Mesendoderm (in vitro differentiated cells): ENCODE measurements around the gene ADI1.

Experiments used
- DNase-seq: peaks from one replicate; pipeline ENCODE4 v3.0.0; 2013
- H2AK5ac ChIP-seq: 2 replicates; pipeline ENCODE4 v1.6.1; 2013; ENCODE audit warnings: low read length, inconsistent platforms
- H2BK120ac ChIP-seq: 2 replicates; pipeline ENCODE4 v1.6.1; 2013; ENCODE audit warnings: low read depth, mild to moderate bottlenecking, low read length, moderate library complexity, mixed read lengths
- H2BK15ac ChIP-seq: replicated peaks from 2 replicates; pipeline ENCODE4 v1.6.1; 2013; ENCODE audit warnings: low read depth, mild to moderate bottlenecking, moderate library complexity
- H2BK5ac ChIP-seq: 2 replicates; pipeline ENCODE4 v1.6.1; 2013; ENCODE audit warnings: low read length, inconsistent platforms
- H3K18ac ChIP-seq: 2 replicates; pipeline ENCODE4 v1.6.1; 2013; ENCODE audit warnings: mild to moderate bottlenecking, low read length, mixed read lengths
- H3K23ac ChIP-seq: one replicate; pipeline ENCODE4 v1.6.1; 2013; ENCODE audit warnings: low read length
- H3K27ac ChIP-seq: 2 replicates; pipeline ENCODE4 v1.5.1; 2013; ENCODE audit warnings: low read depth, mild to moderate bottlenecking, inconsistent platforms, low read length, moderate library complexity
- H3K27me3 ChIP-seq: 2 replicates; pipeline ENCODE4 v1.6.1; 2013; ENCODE audit warnings: low read length, control low read depth, mild to moderate bottlenecking, inconsistent platforms; ENCODE audit not compliant: insufficient read depth, poor library complexity
- H3K36me3 ChIP-seq: 2 replicates; pipeline ENCODE4 v1.6.1; 2013; ENCODE audit warnings: low read length, inconsistent platforms; ENCODE audit not compliant: control insufficient read depth, insufficient read depth
- H3K4ac ChIP-seq: one replicate; pipeline ENCODE4 v1.6.1; 2013; ENCODE audit warnings: low read depth, mild to moderate bottlenecking, low read length, moderate library complexity
- H3K4me1 ChIP-seq: 2 replicates; pipeline ENCODE4 v1.6.1; 2013; ENCODE audit warnings: low read depth, low read length, inconsistent platforms; ENCODE audit not compliant: control insufficient read depth
- H3K4me2 ChIP-seq: 2 replicates; pipeline ENCODE4 v1.6.1; 2013; ENCODE audit warnings: low read length
- H3K4me3 ChIP-seq: 2 replicates; pipeline ENCODE4 v1.5.1; 2013; ENCODE audit warnings: mild to moderate bottlenecking, low read length
- H3K56ac ChIP-seq: one replicate; pipeline ENCODE4 v1.6.1; 2013; ENCODE audit warnings: low read length
- H3K79me1 ChIP-seq: 2 replicates; pipeline ENCODE4 v1.6.1; 2013; ENCODE audit warnings: low read length, inconsistent platforms
- H3K79me2 ChIP-seq: 2 replicates; pipeline ENCODE4 v1.6.1; 2013; ENCODE audit warnings: mild to moderate bottlenecking, low read length; ENCODE audit not compliant: control insufficient read depth, insufficient read depth
- H3K9ac ChIP-seq: 2 replicates; pipeline ENCODE4 v1.6.1; 2013; ENCODE audit warnings: low read length, inconsistent platforms
- H4K5ac ChIP-seq: one replicate; pipeline ENCODE4 v1.6.1; 2013; ENCODE audit warnings: low read length
- H4K8ac ChIP-seq: one replicate; pipeline ENCODE4 v1.6.1; 2013; ENCODE audit warnings: low read depth, mild to moderate bottlenecking, control low read depth, low read length, moderate library complexity
- WGBS: extraction: QIAGEN DNeasy Blood & Tissue Kit; methylation state at CpG from one replicate; pipeline ENCODE4 v1.1.7; 2013; ENCODE audit warnings: low lambda C conversion rate, missing lambda C conversion rate; ENCODE audit not compliant: insufficient coverage; ENCODE audit errors: extremely low coverage; 5-methylcytosine and 5-hydroxymethylcytosine counted together

ADI1 gene

GRCh38 chr2:3557639-3558204, 38.4 kb upstream of the ADI1 start:
- H3K4ac ChIP-seq: peak overlapping the region; percentile 92
- H3K36me3 ChIP-seq: peaks cover 7% of the 10 kb centered on the region
- H3K27ac ChIP-seq: peak overlapping the region; percentile 82
- H4K5ac ChIP-seq: no peak overlapping the region
- WGBS: no CpG with 5 or more reads among the region's 40 CpGs
- no peak overlapping the region for H3K23ac ChIP-seq
- H2AK5ac ChIP-seq: peak overlapping the region; percentile 62
- peak overlapping the region; percentile 96 for H3K4me3 ChIP-seq
- H3K79me2 ChIP-seq: peaks cover 21% of the 10 kb centered on the region
- H3K4me2 ChIP-seq: peak overlapping the region; percentile 71
- H3K27me3 ChIP-seq: no peaks in the 10 kb centered on the region
- no peaks in the 10 kb centered on the region for H3K4me1 ChIP-seq
- H3K9ac ChIP-seq: peak overlapping the region; percentile 95
- H3K18ac ChIP-seq: peak overlapping the region; percentile 64
- DNase-seq: peak; percentile 5
- H4K8ac ChIP-seq: no peak overlapping the region
- H2BK15ac ChIP-seq: no peak overlapping the region
- H2BK5ac ChIP-seq: no peak overlapping the region
- peak overlapping the region; percentile 95 for H3K56ac ChIP-seq
- H3K79me1 ChIP-seq: peaks cover 12% of the 10 kb centered on the region
- H2BK120ac ChIP-seq: no peak overlapping the region

- Histone ChIP-seq H3K79me1 (peaks cover 10% of the 10 kb centered on the region), H4K5ac (no peak overlapping the region), H3K36me3 (peaks cover 13% of the 10 kb centered on the region), H4K8ac (no peak overlapping the region), H2BK15ac (no peak overlapping the region), H2AK5ac (no peak overlapping the region), H3K4me2 (no peak overlapping the region), H3K23ac (no peak overlapping the region), H3K4me3 (no peak overlapping the region), H3K4ac (no peak overlapping the region), H2BK120ac (no peak overlapping the region), H3K79me2 (peaks cover 21% of the 10 kb centered on the region), H3K4me1 (no peaks in the 10 kb centered on the region), H2BK5ac (no peak overlapping the region), H3K27me3 (no peaks in the 10 kb centered on the region), H3K9ac (no peak overlapping the region), H3K27ac (no peak overlapping the region), H3K18ac (no peak overlapping the region), H3K56ac (no peak overlapping the region)
- WGBS: no CpG with 5 or more reads among the region's 10 CpGs
- DNase-seq: no peak
Observed at GRCh38 chr2:3553946-3554345, 34.6 kb upstream of the ADI1 start.

- H3K27me3 ChIP-seq: no peaks in the 10 kb centered on the region
- no peak overlapping the region for H2AK5ac ChIP-seq
- no peak overlapping the region for H3K27ac ChIP-seq
- H3K23ac ChIP-seq: no peak overlapping the region
- no peak for DNase-seq
- H3K56ac ChIP-seq: no peak overlapping the region
- H3K36me3 ChIP-seq: peaks cover 30% of the 10 kb centered on the region
- H3K4me3 ChIP-seq: no peak overlapping the region
- H2BK15ac ChIP-seq: no peak overlapping the region
- H3K4ac ChIP-seq: no peak overlapping the region
- H2BK5ac ChIP-seq: no peak overlapping the region
- H3K79me1 ChIP-seq: peaks cover 6% of the 10 kb centered on the region
- no peak overlapping the region for H2BK120ac ChIP-seq
- H3K9ac ChIP-seq: no peak overlapping the region
- H3K4me2 ChIP-seq: no peak overlapping the region
- no peak overlapping the region for H4K8ac ChIP-seq
- WGBS: no CpG with 5 or more reads among the region's 2 CpGs
- peaks cover 2% of the 10 kb centered on the region for H3K79me2 ChIP-seq
- no peaks in the 10 kb centered on the region for H3K4me1 ChIP-seq
- no peak overlapping the region for H3K18ac ChIP-seq
- H4K5ac ChIP-seq: no peak overlapping the region
Observed at GRCh38 chr2:3547915-3548314, 28.6 kb upstream of the ADI1 start.

- Histone ChIP-seq H3K79me2 (peaks cover 2% of the 10 kb centered on the region), H3K36me3 (peaks cover 31% of the 10 kb centered on the region), H3K4me2 (no peak overlapping the region), H3K23ac (no peak overlapping the region), H4K8ac (no peak overlapping the region), H3K27ac (no peak overlapping the region), H4K5ac (no peak overlapping the region), H3K18ac (no peak overlapping the region), H3K9ac (no peak overlapping the region), H2BK15ac (no peak overlapping the region), H2BK120ac (no peak overlapping the region), H3K27me3 (no peaks in the 10 kb centered on the region), H3K4me1 (no peaks in the 10 kb centered on the region), H3K56ac (no peak overlapping the region), H3K4ac (no peak overlapping the region), H2BK5ac (no peak overlapping the region), H2AK5ac (no peak overlapping the region), H3K79me1 (peaks cover 7% of the 10 kb centered on the region), H3K4me3 (no peak overlapping the region)
- DNase-seq: no peak
- no CpG with 5 or more reads among the region's 10 CpGs for WGBS
Observed at GRCh38 chr2:3545788-3546478, 26.6 kb upstream of the ADI1 start.

GRCh38 chr2:3543023-3543683, 23.8 kb upstream of the ADI1 start:
- no peak overlapping the region for H4K5ac ChIP-seq
- H3K4me1 ChIP-seq: no peaks in the 10 kb centered on the region
- no peak overlapping the region for H2BK15ac ChIP-seq
- no peak overlapping the region for H3K18ac ChIP-seq
- H3K79me2 ChIP-seq: peaks cover 2% of the 10 kb centered on the region
- H3K4ac ChIP-seq: no peak overlapping the region
- no peaks in the 10 kb centered on the region for H3K27me3 ChIP-seq
- H3K4me2 ChIP-seq: no peak overlapping the region
- no peak overlapping the region for H2BK120ac ChIP-seq
- H4K8ac ChIP-seq: no peak overlapping the region
- no peak overlapping the region for H3K27ac ChIP-seq
- H3K79me1 ChIP-seq: peaks cover 7% of the 10 kb centered on the region
- H2AK5ac ChIP-seq: no peak overlapping the region
- H3K56ac ChIP-seq: no peak overlapping the region
- no peak overlapping the region for H2BK5ac ChIP-seq
- H3K9ac ChIP-seq: no peak overlapping the region
- no peak overlapping the region for H3K4me3 ChIP-seq
- no peak for DNase-seq
- WGBS: no CpG with 5 or more reads among the region's 6 CpGs
- H3K23ac ChIP-seq: no peak overlapping the region
- peaks cover 22% of the 10 kb centered on the region for H3K36me3 ChIP-seq
